Smooth muscle cell (in vitro differentiated cells): ENCODE data around the gene ERO1B. TPM values are rescaled to one million over a fixed set of nuclear protein-coding genes. Genes with fewer than 3 reads are reported as not detected.

Source experiments
- DNase-seq: peaks from one replicate; lab custom pipeline; 2025; ENCODE audit not compliant: unreplicated experiment; lab: John Stamatoyannopoulos, UW
- H2AFZ ChIP-seq: fragments of 200-600 bp; sonication (generic); 2 replicates; pipeline ENCODE4 v1.6.0; 2016; ENCODE audit warnings: antibody characterized with exemption, low read depth, mild to moderate bottlenecking
- H3F3A ChIP-seq: fragments of 200-600 bp; sonication (generic); 2 replicates; pipeline ENCODE4 v1.6.0; 2017; ENCODE audit warnings: antibody characterized with exemption, low read depth
- H3K27ac ChIP-seq: fragments of 200-600 bp; sonication (generic); 2 replicates; pipeline ENCODE4 v1.5.1; 2016; ENCODE audit warnings: low read depth, mild to moderate bottlenecking
- H3K27me3 ChIP-seq: fragments of 200-600 bp; sonication (generic); 2 replicates; pipeline ENCODE4 v1.6.1; 2016; ENCODE audit warnings: low read depth, mild to moderate bottlenecking
- H3K36me3 ChIP-seq: fragments of 200-600 bp; sonication (generic); 2 replicates; pipeline ENCODE4 v1.5.1; 2016; ENCODE audit warnings: low read depth
- H3K4me1 ChIP-seq: fragments of 200-600 bp; sonication (generic); 2 replicates; pipeline ENCODE4 v1.5.1; 2016; ENCODE audit warnings: low read depth
- H3K4me2 ChIP-seq: fragments of 200-600 bp; sonication (generic); 2 replicates; pipeline ENCODE4 v1.6.0; 2016; ENCODE audit warnings: mild to moderate bottlenecking
- H3K4me3 ChIP-seq: fragments of 200-600 bp; sonication (generic); 2 replicates; pipeline ENCODE4 v1.5.1; 2016; ENCODE audit warnings: mild to moderate bottlenecking
- H3K79me2 ChIP-seq: fragments of 200-600 bp; sonication (generic); 2 replicates; pipeline ENCODE4 v1.6.0; 2016; ENCODE audit warnings: low read depth, mild to moderate bottlenecking
- H3K9ac ChIP-seq: fragments of 200-600 bp; sonication (generic); 2 replicates; pipeline ENCODE4 v1.6.0; 2016; ENCODE audit warnings: low read depth
- H3K9me3 ChIP-seq: fragments of 200-600 bp; sonication (generic); replicated peaks from 2 replicates; pipeline ENCODE4 v1.5.1; 2016; ENCODE audit warnings: low read depth
- H4K20me1 ChIP-seq: fragments of 200-600 bp; sonication (generic); 2 replicates; pipeline ENCODE4 v1.6.0; 2016; ENCODE audit warnings: low read depth
- CTCF ChIP-seq: fragments of 200-600 bp; sonication (generic); IDR thresholded peaks from 2 replicates; pipeline ENCODE4 v1.5.1; 2017; ENCODE audit warnings: borderline replicate concordance, mild to moderate bottlenecking, antibody characterized with exemption; ENCODE audit not compliant: insufficient read depth, poor library complexity, severe bottlenecking
- WGBS: methylation state at CpG from one replicate; pipeline ENCODE4 v1.1.7; 2016; ENCODE audit warnings: low lambda C conversion rate; 5-methylcytosine and 5-hydroxymethylcytosine counted together
- polyA plus RNA-seq: library from polyadenylated mRNA; unstranded; fragments of >200 nt; fragmentation: Nextera tagmentation; extraction: Ambion mirVana; gene quantifications from 2 replicates; pipeline ENCODE4 v1.2.1, GENCODE V29; 2016
- total RNA-seq: library from RNA; depleted of rRNA; stranded (reverse); fragments of >200 nt; gene quantifications from 2 replicates; pipeline ENCODE4 v1.2.3, GENCODE V29; 2014

ERO1B gene
- total and polyA plus RNA-seq, 2 experiments from 2014 or later: 1.3 to 1.9 TPM

DNA sequence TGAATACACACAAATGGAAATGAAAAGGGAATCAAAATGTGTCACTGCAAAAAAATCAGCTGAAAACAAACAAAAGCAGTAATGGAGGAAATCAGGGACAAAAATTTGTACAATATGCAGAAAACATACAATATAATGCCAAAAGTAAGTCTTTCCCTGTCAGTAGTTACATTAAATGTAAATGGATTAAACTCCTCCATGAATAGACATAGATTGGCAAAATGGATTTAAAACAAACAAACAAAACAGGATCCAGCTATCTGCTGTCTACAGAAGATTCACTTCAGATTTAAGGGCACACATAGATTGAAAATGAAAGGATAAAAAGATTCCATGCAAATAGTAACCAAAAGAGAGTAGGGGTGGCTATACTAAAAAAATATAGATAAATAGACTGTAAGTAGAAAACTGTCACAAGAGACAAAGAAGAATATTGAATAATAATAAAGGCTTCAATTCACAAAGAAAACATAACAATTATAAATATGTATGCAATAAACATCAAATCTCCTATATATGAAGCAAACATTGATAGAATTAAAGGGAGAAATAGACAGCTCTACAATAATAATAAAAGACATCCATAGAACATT, 42.2 kb upstream of the ERO1B start:
- Histone ChIP-seq H3K4me2 (no peak overlapping the region), H2AFZ (no peak overlapping the region), H4K20me1 (no peaks in the 10 kb centered on the region), H3K9me3 (peaks cover 11% of the 10 kb centered on the region), H3K27ac (no peak overlapping the region), H3K27me3 (no peaks in the 10 kb centered on the region), H3K4me3 (no peak overlapping the region), H3K9ac (no peak overlapping the region), H3K4me1 (no peaks in the 10 kb centered on the region), H3K36me3 (no peaks in the 10 kb centered on the region), H3K79me2 (no peaks in the 10 kb centered on the region), H3F3A (no peaks in the 10 kb centered on the region)
- DNase-seq: no peak
- no peak for TF ChIP-seq CTCF

GRCh38 chr1:236322566-236323409, 41.0 kb upstream of the ERO1B start:
- Histone ChIP-seq H3K9me3 (peaks cover 11% of the 10 kb centered on the region), H3K4me3 (no peak overlapping the region), H2AFZ (no peak overlapping the region), H3K4me1 (no peaks in the 10 kb centered on the region), H3F3A (no peaks in the 10 kb centered on the region), H3K9ac (no peak overlapping the region), H3K27ac (no peak overlapping the region), H4K20me1 (no peaks in the 10 kb centered on the region), H3K79me2 (no peaks in the 10 kb centered on the region), H3K36me3 (no peaks in the 10 kb centered on the region), H3K27me3 (no peaks in the 10 kb centered on the region), H3K4me2 (no peak overlapping the region)
- 0% methylated on average over 1 of the region's 1 CpG for WGBS
- DNase-seq: no peak
- no peak for TF ChIP-seq CTCF

DNA sequence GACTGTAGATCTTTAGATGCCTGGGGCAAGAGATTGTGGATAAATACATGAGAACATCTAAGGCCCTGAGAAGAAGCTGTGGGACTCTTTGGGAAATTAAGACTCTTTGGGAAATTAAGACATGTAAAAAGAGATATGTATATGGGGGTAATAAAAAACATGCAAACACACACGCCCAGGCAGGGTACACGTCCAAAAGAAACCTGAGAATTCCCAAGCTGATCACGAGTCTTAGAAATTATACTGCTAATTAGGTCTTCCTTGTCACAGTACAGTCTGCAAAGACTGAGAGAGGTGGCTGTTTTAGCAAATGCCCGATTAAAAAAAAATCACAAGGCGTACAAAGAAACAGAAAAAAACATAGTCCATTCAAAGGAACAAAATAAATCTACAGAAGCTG, 39.3 kb upstream of the ERO1B start:
- no peak overlapping the region for H3K4me3 ChIP-seq
- H3K79me2 ChIP-seq: no peaks in the 10 kb centered on the region
- no peak overlapping the region for H3K27ac ChIP-seq
- no peak for DNase-seq
- peaks cover 11% of the 10 kb centered on the region for H3K9me3 ChIP-seq
- no peak overlapping the region for H3K4me2 ChIP-seq
- no peak for TF ChIP-seq CTCF
- H3K27me3 ChIP-seq: no peaks in the 10 kb centered on the region
- H3K9ac ChIP-seq: no peak overlapping the region
- no peaks in the 10 kb centered on the region for H3K4me1 ChIP-seq
- no peaks in the 10 kb centered on the region for H3F3A ChIP-seq
- H4K20me1 ChIP-seq: no peaks in the 10 kb centered on the region
- WGBS: 93% methylated on average over 5 of the region's 5 CpGs
- H3K36me3 ChIP-seq: no peaks in the 10 kb centered on the region
- no peak overlapping the region for H2AFZ ChIP-seq
